DND-41 (cell line): ENCODE results near the gene PPP1R37.

Experiments used
- EZH2 ChIP-seq: IDR thresholded peaks from 3 replicates; pipeline ENCODE4 v1.6.1; 2012; ENCODE audit warnings: borderline replicate concordance, low read depth, mild to moderate bottlenecking, moderate library complexity, low read length, inconsistent platforms; ENCODE audit not compliant: severe bottlenecking
- TF ChIP-seq, protein P1 (sequence below): IDR thresholded peaks from 2 replicates; pipeline ENCODE4 v1.5.1; 2012; ENCODE audit warnings: borderline replicate concordance, low read length, moderate library complexity, mild to moderate bottlenecking; ENCODE audit not compliant: poor library complexity, severe bottlenecking; ENCODE audit errors: extremely low read depth

DNA sequence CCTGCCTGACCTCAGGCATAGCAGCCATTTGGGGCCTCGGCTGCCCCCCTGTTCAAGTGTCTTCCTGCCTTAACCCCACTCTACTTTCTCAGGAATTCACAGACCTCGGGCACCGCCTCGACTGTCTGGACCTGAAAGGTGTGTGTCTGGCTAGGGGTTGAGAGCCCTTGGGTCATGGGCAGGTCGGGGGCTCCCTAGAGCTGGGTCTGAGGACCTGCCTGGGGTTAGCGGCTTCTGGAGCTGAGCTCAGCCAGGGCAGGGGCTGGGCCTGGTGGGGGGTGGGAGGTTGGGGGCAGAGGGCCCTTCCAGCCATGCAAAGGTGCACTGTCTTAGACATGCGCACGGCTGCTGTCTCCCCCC, 47.1 kb downstream of the PPP1R37 start:
- TF ChIP-seq, protein P1, sequence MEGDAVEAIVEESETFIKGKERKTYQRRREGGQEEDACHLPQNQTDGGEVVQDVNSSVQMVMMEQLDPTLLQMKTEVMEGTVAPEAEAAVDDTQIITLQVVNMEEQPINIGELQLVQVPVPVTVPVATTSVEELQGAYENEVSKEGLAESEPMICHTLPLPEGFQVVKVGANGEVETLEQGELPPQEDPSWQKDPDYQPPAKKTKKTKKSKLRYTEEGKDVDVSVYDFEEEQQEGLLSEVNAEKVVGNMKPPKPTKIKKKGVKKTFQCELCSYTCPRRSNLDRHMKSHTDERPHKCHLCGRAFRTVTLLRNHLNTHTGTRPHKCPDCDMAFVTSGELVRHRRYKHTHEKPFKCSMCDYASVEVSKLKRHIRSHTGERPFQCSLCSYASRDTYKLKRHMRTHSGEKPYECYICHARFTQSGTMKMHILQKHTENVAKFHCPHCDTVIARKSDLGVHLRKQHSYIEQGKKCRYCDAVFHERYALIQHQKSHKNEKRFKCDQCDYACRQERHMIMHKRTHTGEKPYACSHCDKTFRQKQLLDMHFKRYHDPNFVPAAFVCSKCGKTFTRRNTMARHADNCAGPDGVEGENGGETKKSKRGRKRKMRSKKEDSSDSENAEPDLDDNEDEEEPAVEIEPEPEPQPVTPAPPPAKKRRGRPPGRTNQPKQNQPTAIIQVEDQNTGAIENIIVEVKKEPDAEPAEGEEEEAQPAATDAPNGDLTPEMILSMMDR: no peak
- TF ChIP-seq EZH2: no peak
